ENCODE results near the gene WNT5B. TPM values are rescaled to one million over a fixed set of nuclear protein-coding genes. Genes with fewer than 3 reads are reported as not detected.
A peak's percentile ranks its signal among the peaks of the same experiment; 100 is the strongest.

The WNT5B gene
- total and polyA plus RNA-seq, 2 of the 8 experiments (the other 6 are each of a cell fraction or from before 2014, with no cell fraction given): 0.91 to 1.2 TPM

- TF ChIP-seq EGR1 (IDR thresholded peaks at IDR 0.05; ENCODE audit: borderline replicate concordance, low read depth, low read length) (peak; percentile 65), ASH2L (IDR thresholded peaks at IDR 0.05; ENCODE audit: low read length) (peak; percentile 62), CTBP2 (IDR thresholded peaks at IDR 0.05; ENCODE audit: borderline replicate concordance, insufficient read depth, insufficient read length, low read length) (peak; percentile 99), SUZ12 (IDR thresholded peaks at IDR 0.05; ENCODE audit: low read length) (peak; percentile 64; the same call in 1 of the 2 replicates), FOSL1 (IDR thresholded peaks at IDR 0.05; ENCODE audit: insufficient read depth, low read depth, low read length) (no peak)
These were observed 38.6 kb upstream of the WNT5B start (continued) for GRCh38 chr12:1590221-1590979.

Measured in H1 (cell line).